Measurements from ENCODE around the gene GOLGB1. TPM values are rescaled to one million over a fixed set of nuclear protein-coding genes. Genes with fewer than 3 reads are reported as not detected.
"Not testable (repeated sequence)": the region's sequence is repeated elsewhere in the genome, so short reads cannot be mapped to it uniquely, and the experiment has no call there.

Gene GOLGB1
- total RNA-seq, 1 donor from 2014 or later, result 40.9 TPM

GRCh38 chr3:121781611-121782010 lies 32.1 kb upstream of the GOLGB1 start:
- Mint-ChIP-seq H3K9me3 (ENCODE audit: unreplicated experiment) (no peaks in the 10 kb centered on the region), H3K4me3 (ENCODE audit: unreplicated experiment) (no peak overlapping the region), H3K27ac (ENCODE audit: unreplicated experiment) (no peak overlapping the region), H3K4me1 (ENCODE audit: low read depth, unreplicated experiment) (no peaks in the 10 kb centered on the region), H3K27me3 (ENCODE audit: unreplicated experiment) (no peaks in the 10 kb centered on the region), H3K36me3 (ENCODE audit: unreplicated experiment) (no peaks in the 10 kb centered on the region)
- no peak for TF ChIP-seq CTCF (IDR thresholded peaks at IDR 0.05; ENCODE audit: partially characterized antibody, unreplicated experiment)
- no peak for DNase-seq

- not testable (repeated sequence) for H3K4me1 Mint-ChIP-seq (ENCODE audit: low read depth, unreplicated experiment); H3K27ac Mint-ChIP-seq (ENCODE audit: unreplicated experiment); H3K9me3 Mint-ChIP-seq (ENCODE audit: unreplicated experiment); DNase-seq; H3K4me3 Mint-ChIP-seq (ENCODE audit: unreplicated experiment); H3K36me3 Mint-ChIP-seq (ENCODE audit: unreplicated experiment); H3K27me3 Mint-ChIP-seq (ENCODE audit: unreplicated experiment)
Measured at GRCh38 chr3:121775095-121775494, 25.6 kb upstream of the GOLGB1 start.

- no peaks in the 10 kb centered on the region for H3K9me3 Mint-ChIP-seq (ENCODE audit: unreplicated experiment)
- H3K4me1 Mint-ChIP-seq (ENCODE audit: low read depth, unreplicated experiment), result no peaks in the 10 kb centered on the region
- H3K4me3 Mint-ChIP-seq (ENCODE audit: unreplicated experiment), result no peak overlapping the region
- H3K36me3 Mint-ChIP-seq (ENCODE audit: unreplicated experiment), result no peaks in the 10 kb centered on the region
- no peak for DNase-seq
- TF ChIP-seq CTCF (IDR thresholded peaks at IDR 0.05; ENCODE audit: partially characterized antibody, unreplicated experiment), result no peak
- H3K27ac Mint-ChIP-seq (ENCODE audit: unreplicated experiment), result no peak overlapping the region
- H3K27me3 Mint-ChIP-seq (ENCODE audit: unreplicated experiment), result no peaks in the 10 kb centered on the region
Measured at GRCh38 chr3:121769246-121769645, 19.7 kb upstream of the GOLGB1 start.

- H3K4me1 Mint-ChIP-seq (ENCODE audit: low read depth, unreplicated experiment), result no peaks in the 10 kb centered on the region
- TF ChIP-seq CTCF (IDR thresholded peaks at IDR 0.05; ENCODE audit: partially characterized antibody, unreplicated experiment), result no peak
- H3K9me3 Mint-ChIP-seq (ENCODE audit: unreplicated experiment), result no peaks in the 10 kb centered on the region
- no peak overlapping the region for H3K4me3 Mint-ChIP-seq (ENCODE audit: unreplicated experiment)
- no peaks in the 10 kb centered on the region for H3K27me3 Mint-ChIP-seq (ENCODE audit: unreplicated experiment)
- no peak for DNase-seq
- H3K36me3 Mint-ChIP-seq (ENCODE audit: unreplicated experiment), result no peaks in the 10 kb centered on the region
- H3K27ac Mint-ChIP-seq (ENCODE audit: unreplicated experiment), result no peak overlapping the region
Measured at GRCh38 chr3:121768452-121768851, 18.9 kb upstream of the GOLGB1 start.

- Mint-ChIP-seq H3K27ac (ENCODE audit: unreplicated experiment) (no peak overlapping the region), H3K27me3 (ENCODE audit: unreplicated experiment) (no peaks in the 10 kb centered on the region), H3K4me1 (ENCODE audit: low read depth, unreplicated experiment) (peaks cover 11% of the 10 kb centered on the region), H3K4me3 (ENCODE audit: unreplicated experiment) (no peak overlapping the region), H3K9me3 (ENCODE audit: unreplicated experiment) (no peaks in the 10 kb centered on the region), H3K36me3 (ENCODE audit: unreplicated experiment) (no peaks in the 10 kb centered on the region)
- no peak for TF ChIP-seq CTCF (IDR thresholded peaks at IDR 0.05; ENCODE audit: partially characterized antibody, unreplicated experiment)
- no peak for DNase-seq
Measured at GRCh38 chr3:121759541-121760202, 10.1 kb upstream of the GOLGB1 start.

Measured in glutamatergic neuron (in vitro differentiated cells).